ENCODE results near the gene SLC28A2.

GRCh38 chr15:45231864-45232562 lies 20.0 kb upstream of the SLC28A2 start:
- TF ChIP-seq POLR2A (IDR thresholded peaks at IDR 0.05) (no peak), CTCF (IDR thresholded peaks at IDR 0.05) (no peak)

All from stomach (tissue), 4 donors.